Kasumi-1 (cell line): ENCODE results near the gene AP3S2.
A peak's percentile ranks its signal among the peaks of the same experiment; 100 is the strongest.

Source experiments
- DNase-seq, 2 experiments: peaks; one replicate each; lab custom pipeline; 2025; lab: John Stamatoyannopoulos, UW

The AP3S2 gene

GRCh38 chr15:89814112-89814742 is 79.6 kb downstream of the AP3S2 start:
- peak; percentile 33 to 40 for DNase-seq

GRCh38 chr15:89813381-89814111 is 80.2 kb downstream of the AP3S2 start:
- DNase-seq: no peak

- DNase-seq: no peak
These were observed 80.9 kb downstream of the AP3S2 start for GRCh38 chr15:89812847-89813320.

- DNase-seq: no peak
These were observed 81.6 kb downstream of the AP3S2 start for GRCh38 chr15:89812011-89812846.

GRCh38 chr15:89810837-89811236 is 83.0 kb downstream of the AP3S2 start:
- no peak for DNase-seq

GRCh38 chr15:89809787-89810148 is 84.0 kb downstream of the AP3S2 start:
- DNase-seq: no peak

GRCh38 chr15:89809093-89809786 is 84.6 kb downstream of the AP3S2 start:
- DNase-seq: no peak

GRCh38 chr15:89808160-89808870 is 85.5 kb downstream of the AP3S2 start:
- DNase-seq: no peak

- no peak for DNase-seq
These were observed 86.1 kb downstream of the AP3S2 start for GRCh38 chr15:89807689-89808088.

GRCh38 chr15:89806559-89807550 is 86.9 kb downstream of the AP3S2 start:
- DNase-seq: no peak

- no peak for DNase-seq
These were observed 87.6 kb downstream of the AP3S2 start for GRCh38 chr15:89806210-89806558.

- DNase-seq: no peak
These were observed 88.3 kb downstream of the AP3S2 start for GRCh38 chr15:89805241-89806209.

GRCh38 chr15:89803941-89804800 is 89.6 kb downstream of the AP3S2 start:
- no peak for DNase-seq

- no peak for DNase-seq
These were observed 90.6 kb downstream of the AP3S2 start for GRCh38 chr15:89802986-89803824.

GRCh38 chr15:89802231-89802928 is 91.4 kb downstream of the AP3S2 start:
- no peak for DNase-seq

GRCh38 chr15:89801471-89802195 is 92.2 kb downstream of the AP3S2 start:
- no peak for DNase-seq
